PC-3 (cell line): ENCODE results near the gene P4HTM.

ENCODE experiments used
- CTCF ChIP-seq: fragments of 300-600 bp; sonication (generic); conservative IDR thresholded peaks from 2 replicates; pipeline ENCODE4 v1.5.1; 2017; ENCODE audit warnings: antibody characterized with exemption, low read depth, mild to moderate bottlenecking, low read length
- EZH2 ChIP-seq: fragments of 300-600 bp; sonication (generic); IDR thresholded peaks from one replicate; pipeline ENCODE4 v1.6.1; 2017; ENCODE audit warnings: antibody characterized with exemption, mild to moderate bottlenecking, low read length; ENCODE audit not compliant: unreplicated experiment

GRCh38 chr3:49032646-49033304 lies 42.7 kb downstream of the P4HTM start:
- TF ChIP-seq EZH2 = no peak
- no peak for TF ChIP-seq CTCF
